ENCODE data around the gene ENO1. TPM values are rescaled to one million over a fixed set of nuclear protein-coding genes. Genes with fewer than 3 reads are reported as not detected.
A peak's percentile ranks its signal among the peaks of the same experiment; 100 is the strongest.

Gene ENO1
- total and polyA plus RNA-seq, 7 experiments from 2014 or later, result 198 to 3,569 (median 434) TPM

- POLR2A ChIA-PET, result interaction anchor here (1.4 to 7.7 kb wide), 2 partner anchors 18 to 144 kb away, joined by 5 to 55 read pairs; partner anchors contain the start of gene ENO1
- no peak overlapping the region for H3K4me3 Mint-ChIP-seq
Observed at GRCh38 chr1:8860738-8861516, 17.6 kb downstream of the ENO1 start.

GRCh38 chr1:8858888-8859706, 19.4 kb downstream of the ENO1 start:
- Mint-ChIP-seq H3K4me1 (peaks cover 0 to 48% (median 10%) of the 10 kb centered on the region in 7 donors), H3K4me3 (peak overlapping the region in 1 of 10 donors; percentile 61)

More at GRCh38 chr1:8860738-8861516, 17.6 kb downstream of the ENO1 start:
- Histone ChIP-seq H3K4me1 (ENCODE audit: control insufficient read depth in 2 of 2, insufficient read depth in 2 of 2, low read length in 2 of 2) (no peaks in the 10 kb centered on the region), H3K4me3 (ENCODE audit: low read length) (no peak overlapping the region), H3K9me3 (ENCODE audit: control insufficient read depth in 2 of 3, low read length in 3 of 3) (no peaks in the 10 kb centered on the region), H3K27me3 (ENCODE audit: control insufficient read depth in 2 of 2, insufficient read depth in 2 of 2, low read length in 2 of 2) (no peaks in the 10 kb centered on the region), H3K27ac (ENCODE audit: low read depth, low read length) (no peak overlapping the region), H3K36me3 (ENCODE audit: control insufficient read depth in 2 of 3, insufficient read depth in 3 of 3, low read length in 3 of 3) (peaks cover 37 to 87% (median 39%) of the 10 kb centered on the region in 3 experiments)
- Mint-ChIP-seq H3K36me3 (peaks cover 10 to 66% (median 27%) of the 10 kb centered on the region in 5 donors), H3K9me3 (no peaks in the 10 kb centered on the region), H3K4me1 (peaks cover 0 to 51% (median 10%) of the 10 kb centered on the region in 7 donors), H3K27me3 (no peaks in the 10 kb centered on the region), H3K27ac (peak overlapping the region in 4 of 9 donors; percentile 6 to 73 (median 60))
- intact Hi-C loops (cut with micrococcal nuclease), result no loop called here
- ATAC-seq, result no peak
- no peak for DNase-seq
- CTCF ChIA-PET, result interaction anchor here (0.7 to 5.1 kb wide), 6 partner anchors 12 to 148 kb away, joined by 3 to 50 read pairs (median 11); no protein-coding TSS in a partner anchor

GRCh38 chr1:8858112-8858668, 20.3 kb downstream of the ENO1 start:
- peak overlapping the region in 7 of 9 donors; percentile 19 to 81 (median 70) for H3K27ac Mint-ChIP-seq
- peaks cover 0 to 40% (median 10%) of the 10 kb centered on the region in 7 donors for H3K4me1 Mint-ChIP-seq
- H3K36me3 Mint-ChIP-seq, result peaks cover 8 to 47% (median 27%) of the 10 kb centered on the region in 5 donors
- peak; percentile 43 for ATAC-seq
- no peaks in the 10 kb centered on the region for H3K9me3 ChIP-seq (ENCODE audit: control insufficient read depth in 2 of 3, low read length in 3 of 3)
- no peaks in the 10 kb centered on the region for H3K9me3 Mint-ChIP-seq
- no peaks in the 10 kb centered on the region for H3K27me3 Mint-ChIP-seq
- H3K27ac ChIP-seq (ENCODE audit: low read depth, low read length), result no peak overlapping the region
- H3K4me3 Mint-ChIP-seq, result peak overlapping the region in 1 of 10 donors; percentile 39
- POLR2A ChIA-PET, result interaction anchor here (1.5 to 7.7 kb wide), 2 partner anchors 20 to 147 kb away, joined by 6 to 55 read pairs; partner anchors contain the start of gene ENO1
- H3K4me1 ChIP-seq (ENCODE audit: control insufficient read depth in 2 of 2, insufficient read depth in 2 of 2, low read length in 2 of 2), result no peaks in the 10 kb centered on the region
- H3K36me3 ChIP-seq (ENCODE audit: control insufficient read depth in 2 of 3, insufficient read depth in 3 of 3, low read length in 3 of 3), result peaks cover 15 to 60% (median 15%) of the 10 kb centered on the region in 3 experiments
- intact Hi-C loops (cut with micrococcal nuclease), result loop anchor here (2.0 to 10.0 kb wide), 3 partner anchors 15 to 833 kb away; partner anchors contain the start of gene ERRFI1 (in 1 of the 2)
- no peak overlapping the region for H3K4me3 ChIP-seq (ENCODE audit: low read length)
- no peaks in the 10 kb centered on the region for H3K27me3 ChIP-seq (ENCODE audit: control insufficient read depth in 2 of 2, insufficient read depth in 2 of 2, low read length in 2 of 2)
- no peak for DNase-seq
- CTCF ChIA-PET, result interaction anchor here (0.8 to 5.1 kb wide), 7 partner anchors 9 to 297 kb away, joined by 3 to 50 read pairs (median 6); partner anchors contain the start of gene ENO1

More at GRCh38 chr1:8858888-8859706, 19.4 kb downstream of the ENO1 start:
- Histone ChIP-seq H3K36me3 (ENCODE audit: control insufficient read depth in 2 of 3, insufficient read depth in 3 of 3, low read length in 3 of 3) (peaks cover 22 to 70% (median 24%) of the 10 kb centered on the region in 3 experiments), H3K27me3 (ENCODE audit: control insufficient read depth in 2 of 2, insufficient read depth in 2 of 2, low read length in 2 of 2) (no peaks in the 10 kb centered on the region), H3K27ac (ENCODE audit: low read depth, low read length) (no peak overlapping the region), H3K4me1 (ENCODE audit: control insufficient read depth in 2 of 2, insufficient read depth in 2 of 2, low read length in 2 of 2) (no peaks in the 10 kb centered on the region), H3K4me3 (ENCODE audit: low read length) (no peak overlapping the region), H3K9me3 (ENCODE audit: control insufficient read depth in 2 of 3, low read length in 3 of 3) (no peaks in the 10 kb centered on the region)
- ChIA-PET POLR2A (interaction anchor here (1.0 to 7.7 kb wide), 5 partner anchors 13 to 333 kb away, joined by 3 to 55 read pairs (median 6); partner anchors contain the start of gene ENO1), CTCF (interaction anchor here (0.6 to 5.1 kb wide), 12 partner anchors 10 to 298 kb away, joined by 3 to 50 read pairs (median 3); partner anchors contain the start of gene ENO1)
- peaks cover 10 to 55% (median 27%) of the 10 kb centered on the region in 5 donors for H3K36me3 Mint-ChIP-seq
- DNase-seq (peak in 7 of 9 donors; percentile 52 to 73 (median 61)), ATAC-seq (peak; percentile 83)
- H3K27me3 Mint-ChIP-seq, result no peaks in the 10 kb centered on the region
- intact Hi-C loops (cut with micrococcal nuclease), result loop anchor here (1.0 to 10.0 kb wide), 7 partner anchors 14 to 834 kb away; partner anchors contain the start of gene ERRFI1 (in 1 of the 2)
- peak overlapping the region; percentile 45 to 89 (median 78) for H3K27ac Mint-ChIP-seq
- H3K9me3 Mint-ChIP-seq, result no peaks in the 10 kb centered on the region

- ChIA-PET CTCF (interaction anchor here (0.5 to 4.0 kb wide), 5 partner anchors 8 to 148 kb away, joined by 3 to 27 read pairs (median 6); no protein-coding TSS in a partner anchor), POLR2A (no interaction called here)
- no peak for ATAC-seq
- H3K4me3 Mint-ChIP-seq, result no peak overlapping the region
- H3K27ac Mint-ChIP-seq, result peak overlapping the region in 1 of 9 donors; percentile 38
- intact Hi-C loops (cut with micrococcal nuclease), result loop anchor here (5.0 to 10.0 kb wide), 2 partner anchors 130 to 832 kb away; partner anchors contain the start of gene ERRFI1 (in 1 of the 2)
- no peaks in the 10 kb centered on the region for H3K27me3 Mint-ChIP-seq
- H3K4me3 ChIP-seq (ENCODE audit: low read length), result no peak overlapping the region
- H3K4me1 Mint-ChIP-seq, result peaks cover 0 to 31% (median 10%) of the 10 kb centered on the region in 7 donors
- H3K27ac ChIP-seq (ENCODE audit: low read depth, low read length), result no peak overlapping the region
- H3K4me1 ChIP-seq (ENCODE audit: control insufficient read depth in 2 of 2, insufficient read depth in 2 of 2, low read length in 2 of 2), result no peaks in the 10 kb centered on the region
- DNase-seq, result no peak
- H3K9me3 Mint-ChIP-seq, result no peaks in the 10 kb centered on the region
- H3K36me3 Mint-ChIP-seq, result peaks cover 8 to 37% (median 23%) of the 10 kb centered on the region in 5 donors
- no peaks in the 10 kb centered on the region for H3K9me3 ChIP-seq (ENCODE audit: control insufficient read depth in 2 of 3, low read length in 3 of 3)
- H3K36me3 ChIP-seq (ENCODE audit: control insufficient read depth in 2 of 3, insufficient read depth in 3 of 3, low read length in 3 of 3), result peaks cover 1 to 47% (median 3%) of the 10 kb centered on the region in 3 experiments
- H3K27me3 ChIP-seq (ENCODE audit: control insufficient read depth in 2 of 2, insufficient read depth in 2 of 2, low read length in 2 of 2), result no peaks in the 10 kb centered on the region
Observed at GRCh38 chr1:8856689-8857412, 21.6 kb downstream of the ENO1 start.

- no peak overlapping the region for H3K4me3 ChIP-seq (ENCODE audit: low read length)
- Mint-ChIP-seq H3K27ac (peak overlapping the region in 1 of 9 donors; percentile 36), H3K27me3 (no peaks in the 10 kb centered on the region), H3K9me3 (no peaks in the 10 kb centered on the region), H3K4me3 (no peak overlapping the region), H3K36me3 (peaks cover 0 to 19% (median 11%) of the 10 kb centered on the region in 5 donors), H3K4me1 (peaks cover 0 to 19% (median 2%) of the 10 kb centered on the region in 7 donors)
- H3K9me3 ChIP-seq (ENCODE audit: control insufficient read depth in 2 of 3, low read length in 3 of 3), result no peaks in the 10 kb centered on the region
- H3K27me3 ChIP-seq (ENCODE audit: control insufficient read depth in 2 of 2, insufficient read depth in 2 of 2, low read length in 2 of 2), result no peaks in the 10 kb centered on the region
- intact Hi-C loops (cut with micrococcal nuclease), result loop anchor here in 1 of 2 donors (10.0 kb wide), 1 partner anchor 829 kb away; the partner anchor contains the start of gene ERRFI1
- ChIA-PET POLR2A (no interaction called here), CTCF (interaction anchor here (1.0 kb wide), 1 partner anchor 132 kb away, joined by 3 read pairs; no protein-coding TSS in a partner anchor)
- H3K27ac ChIP-seq (ENCODE audit: low read depth, low read length), result no peak overlapping the region
- ATAC-seq (no peak), DNase-seq (no peak)
- H3K4me1 ChIP-seq (ENCODE audit: control insufficient read depth in 2 of 2, insufficient read depth in 2 of 2, low read length in 2 of 2), result no peaks in the 10 kb centered on the region
- H3K36me3 ChIP-seq (ENCODE audit: control insufficient read depth in 2 of 3, insufficient read depth in 3 of 3, low read length in 3 of 3), result peaks cover 0 to 27% (median 0%) of the 10 kb centered on the region in 3 experiments
Observed at GRCh38 chr1:8854240-8854639, 24.2 kb downstream of the ENO1 start.

All from naive thymus-derived CD4-positive, alpha-beta T cell (primary cell).